H1 (cell line): Measurements from ENCODE around the gene FAM174B. TPM values are rescaled to one million over a fixed set of nuclear protein-coding genes. Genes with fewer than 3 reads are reported as not detected.

Experiments
- CTCF ChIA-PET: fragments of 300-600 bp; sonication (Branson Sonifier 250); formaldehyde crosslinking; loops from one replicate; lab custom pipeline; 2021; ENCODE audit not compliant: partially characterized antibody; lab: Charles Lee
- POLR2A ChIA-PET: fragments of 300-600 bp; sonication (Branson Sonifier 250); formaldehyde crosslinking; loops from one replicate; lab custom pipeline; 2021; ENCODE audit warnings: inconsistent platforms; ENCODE audit not compliant: partially characterized antibody; lab: Charles Lee
- DNase-seq, 2 experiments: peaks; one replicate each; pipeline versions ENCODE4 v3.0.0 to v3.0.0-alpha.2; 2010 to 2022; ENCODE audit warnings: low spot score in 2 of 2, low read depth in 1 of 2, mixed read lengths in 1 of 2
- FAIRE-seq: peaks from 2 replicates; lab custom pipeline; 2011; peaks lifted over from hg19 to GRCh38; lab: Jason Lieb, UNC
- H2AFZ ChIP-seq: 2 replicates; pipeline ENCODE4 v1.8.1; 2012; ENCODE audit warnings: low read length, inconsistent platforms
- H2AK5ac ChIP-seq: 2 replicates; pipeline ENCODE4 v1.6.1; 2013; ENCODE audit warnings: low read depth, low read length
- H2BK120ac ChIP-seq: replicated peaks from 2 replicates; pipeline ENCODE3; 2013; ENCODE audit warnings: low read depth, low read length, inconsistent platforms
- H2BK12ac ChIP-seq: 2 replicates; pipeline ENCODE4 v1.6.1; 2013; ENCODE audit warnings: low read depth, low read length
- H2BK15ac ChIP-seq: 2 replicates; pipeline ENCODE4 v1.6.1; 2013; ENCODE audit warnings: low read length
- H2BK20ac ChIP-seq: 2 replicates; pipeline ENCODE4 v1.6.1; 2013; ENCODE audit warnings: low read length
- H2BK5ac ChIP-seq: 2 replicates; pipeline ENCODE4 v1.6.1; 2013; ENCODE audit warnings: low read depth, low read length
- H3K14ac ChIP-seq: 2 replicates; pipeline ENCODE4 v1.6.1; 2013; ENCODE audit warnings: inconsistent platforms; ENCODE audit not compliant: insufficient read length
- H3K18ac ChIP-seq: 2 replicates; pipeline ENCODE4 v1.6.1; 2013; ENCODE audit warnings: low read length; ENCODE audit errors: extremely low read depth
- H3K23ac ChIP-seq: 2 replicates; pipeline ENCODE4 v1.6.1; 2013; ENCODE audit warnings: inconsistent platforms; ENCODE audit not compliant: insufficient read length
- H3K23me2 ChIP-seq: 2 replicates; pipeline ENCODE4 v1.6.1; 2013; ENCODE audit warnings: low read depth, low read length
- H3K27ac ChIP-seq: 2 replicates; pipeline ENCODE4 v1.6.1; 2011; ENCODE audit warnings: low read depth, low read length, inconsistent platforms
- H3K27me3 ChIP-seq, 4 experiments: replicated peaks in 1 of 4; 1 replicate in 1 of 4; 2 replicates in 3 of 4; pipeline versions ENCODE4 v1.6.1 to v1.8.1; 2011 to 2013; ENCODE audit warnings: low read length in 3 of 4, mild to moderate bottlenecking in 3 of 4, inconsistent platforms in 2 of 4, mixed read lengths in 2 of 4, moderate library complexity in 1 of 4; ENCODE audit not compliant: control insufficient read depth in 3 of 4, insufficient read depth in 3 of 4; ENCODE audit errors: extremely low read depth in 1 of 4
- H3K36me3 ChIP-seq, 4 experiments: 2 replicates each; pipeline versions ENCODE4 v1.6.1 to v1.8.1; 2011 to 2013; ENCODE audit warnings: mild to moderate bottlenecking in 4 of 4, low read length in 3 of 4, moderate library complexity in 2 of 4, control low read depth in 1 of 4, inconsistent platforms in 1 of 4; ENCODE audit not compliant: insufficient read depth in 4 of 4, control insufficient read depth in 2 of 4
- H3K4ac ChIP-seq: replicated peaks from 2 replicates; pipeline ENCODE3; 2013; ENCODE audit warnings: low read length, low read depth, mixed read lengths, inconsistent platforms; ENCODE audit not compliant: insufficient read length
- H3K4me1 ChIP-seq, 4 experiments: replicated peaks in 1 of 4; 1 replicate in 1 of 4; 2 replicates in 3 of 4; pipeline versions ENCODE4 v1.6.1 to v1.8.1; 2011 to 2013; ENCODE audit warnings: low read length in 3 of 4, inconsistent platforms in 2 of 4, mixed read lengths in 1 of 4; ENCODE audit not compliant: insufficient read depth in 4 of 4, control insufficient read depth in 3 of 4
- H3K4me2 ChIP-seq, 2 experiments: 2 replicates each; pipeline versions ENCODE4 v1.6.1 to v1.8.1; 2011 to 2013; ENCODE audit warnings: low read depth in 2 of 2, low read length in 2 of 2, control low read depth in 1 of 2, inconsistent platforms in 1 of 2, mild to moderate bottlenecking in 1 of 2; ENCODE audit not compliant: insufficient read depth in 1 of 2
- H3K4me3 ChIP-seq, 4 experiments: fragments of 200-600, 300-600 bp in 1 of 4; sonication (generic), shearing (Covaris generic), sonication (Bioruptor Twin) in 1 of 4; 2 replicates each; pipeline versions ENCODE4 v1.5.1 to v1.8.1; 2011 to 2016; ENCODE audit warnings: low read length in 4 of 4, low read depth in 3 of 4, control low read depth in 2 of 4, inconsistent platforms in 2 of 4, mild to moderate bottlenecking in 2 of 4, mixed read lengths in 1 of 4, moderate library complexity in 1 of 4; ENCODE audit not compliant: insufficient read depth in 2 of 4; ENCODE audit errors: extremely low read depth in 1 of 4
- H3K56ac ChIP-seq: replicated peaks from 2 replicates; pipeline ENCODE3; 2013; ENCODE audit warnings: low read depth, mild to moderate bottlenecking, mixed read lengths, low read length, inconsistent platforms; ENCODE audit not compliant: insufficient read length
- H3K79me1 ChIP-seq: 2 replicates; pipeline ENCODE4 v1.6.1; 2013; ENCODE audit warnings: low read depth, low read length, control low read depth
- H3K79me2 ChIP-seq, 2 experiments: 2 replicates each; pipeline versions ENCODE4 v1.6.1 to v1.8.1; 2012 to 2013; ENCODE audit warnings: low read length in 2 of 2, mild to moderate bottlenecking in 2 of 2, inconsistent platforms in 1 of 2; ENCODE audit not compliant: insufficient read depth in 2 of 2, control insufficient read depth in 1 of 2
- H3K9ac ChIP-seq, 4 experiments: replicated peaks in 1 of 4; 1 replicate in 1 of 4; 2 replicates in 3 of 4; pipeline versions ENCODE4 v1.6.1 to v1.8.1; 2011 to 2013; ENCODE audit warnings: low read depth in 3 of 4, low read length in 3 of 4, control low read depth in 2 of 4, mild to moderate bottlenecking in 2 of 4, moderate library complexity in 2 of 4, inconsistent platforms in 1 of 4; ENCODE audit errors: extremely low read depth in 1 of 4
- H3K9me3 ChIP-seq, 2 experiments: 2 replicates each; pipeline versions ENCODE4 v1.6.1 to v1.8.1; 2012 to 2013; ENCODE audit warnings: mild to moderate bottlenecking in 2 of 2, moderate library complexity in 2 of 2, control low read depth in 1 of 2, inconsistent platforms in 1 of 2, low read depth in 1 of 2, low read length in 1 of 2, mixed read lengths in 1 of 2; ENCODE audit not compliant: insufficient read depth in 2 of 2
- H4K20me1 ChIP-seq, 2 experiments: replicated peaks in 1 of 2; 2 replicates each; pipeline versions ENCODE3 to v1.8.1; 2011 to 2013; ENCODE audit warnings: inconsistent platforms in 2 of 2, low read length in 2 of 2, mild to moderate bottlenecking in 1 of 2; ENCODE audit not compliant: insufficient read depth in 2 of 2, control insufficient read depth in 1 of 2
- H4K5ac ChIP-seq: 2 replicates; pipeline ENCODE4 v1.6.1; 2013; ENCODE audit warnings: low read length, low read depth, mixed read lengths, inconsistent platforms; ENCODE audit not compliant: insufficient read length
- H4K8ac ChIP-seq: 2 replicates; pipeline ENCODE4 v1.8.0; 2013; ENCODE audit warnings: mild to moderate bottlenecking, moderate library complexity, low read length, inconsistent platforms; ENCODE audit not compliant: insufficient read depth; ENCODE audit errors: extremely low read depth
- H4K91ac ChIP-seq: replicated peaks from 2 replicates; pipeline ENCODE3; 2013; ENCODE audit warnings: low read length, mixed read lengths, inconsistent platforms; ENCODE audit not compliant: insufficient read length
- EGR1 ChIP-seq: IDR thresholded peaks from 2 replicates; pipeline ENCODE4 v1.6.1; 2011; ENCODE audit warnings: low read depth, low read length, borderline replicate concordance
- RNF2 ChIP-seq: fragments of 200-900, 300-1000 bp; sonication (generic); IDR thresholded peaks from 2 replicates; pipeline ENCODE4 v1.7.1; 2016; ENCODE audit warnings: borderline replicate concordance, low read depth, mild to moderate bottlenecking, antibody characterized with exemption, low read length; ENCODE audit not compliant: poor library complexity, severe bottlenecking; ENCODE audit errors: missing control alignments
- SP2 ChIP-seq: IDR thresholded peaks from 2 replicates; pipeline ENCODE4 v1.6.1; 2012; ENCODE audit warnings: mild to moderate bottlenecking, low read length, inconsistent platforms
- SRF ChIP-seq: IDR thresholded peaks from 2 replicates; pipeline ENCODE4 v1.6.1; 2011; ENCODE audit warnings: mild to moderate bottlenecking, low read depth, low read length, moderate library complexity
- SUZ12 ChIP-seq: fragments of 200-600 bp; sonication (generic); IDR thresholded peaks from 2 replicates; pipeline ENCODE4 v1.6.1; 2012; ENCODE audit warnings: mild to moderate bottlenecking, inconsistent platforms, low read length, moderate library complexity, mixed read lengths
- ZNF274 ChIP-seq: IDR thresholded peaks from 2 replicates; pipeline ENCODE4 v1.7.0; 2012; ENCODE audit warnings: low read length, borderline replicate concordance; ENCODE audit errors: extremely low read depth
- WGBS, 2 experiments: shearing (Covaris generic) in 1 of 2; methylation state at CpG; one replicate each; pipeline versions ENCODE4 v1.1.6 to v1.1.7; 2013 to 2015; ENCODE audit warnings: low lambda C conversion rate in 2 of 2, mixed read lengths in 2 of 2, inconsistent platforms in 1 of 2, low coverage in 1 of 2, missing lambda C conversion rate in 1 of 2; ENCODE audit not compliant: insufficient replicate concordance in 2 of 2, insufficient coverage in 1 of 2, insufficient read length in 1 of 2; ENCODE audit errors: extremely low coverage in 1 of 2, missing lambda C conversion rate in 1 of 2; 5-methylcytosine and 5-hydroxymethylcytosine counted together
- polyA plus RNA-seq, 7 experiments: library from polyadenylated mRNA; depleted of rRNA in 3 of 7; stranded (reverse) in 5 of 7; unstranded in 2 of 7; fragments of >200 nt in 5 of 7; fragments of 200-250 nt in 2 of 7; gene quantifications; 1 replicate in 5 of 7; 2 replicates in 1 of 7; 4 replicates in 1 of 7; pipeline versions ENCODE4 v1.2.1 to v1.2.3, GENCODE V29; 2011 to 2013; ENCODE audit warnings: missing spikeins in 2 of 7, mixed read lengths in 2 of 7
- total RNA-seq: library from RNA; stranded (reverse); fragmentation: NEBNext Ultra II Directional; extraction: Animal tissue kit (Norgen Biotek cat#: 25700); gene quantifications from 2 replicates; pipeline ENCODE4 v1.2.1, GENCODE V29; 2021

The FAM174B gene
- total and polyA plus RNA-seq, 2 of the 8 experiments (the other 6 are each of a cell fraction or from before 2014, with no cell fraction given): 9.3 to 35.2 TPM

GRCh38 chr15:92638291-92638708, 17.3 kb downstream of the FAM174B start:
- H3K36me3 ChIP-seq: no peaks in the 10 kb centered on the region
- H3K79me1 ChIP-seq: peaks cover 10% of the 10 kb centered on the region
- no peaks in the 10 kb centered on the region; a peak in 1 of 4 replicates for H3K9me3 ChIP-seq
- no peak overlapping the region for H3K27ac ChIP-seq
- no peak overlapping the region for H3K14ac ChIP-seq
- H3K4ac ChIP-seq: no peak overlapping the region
- WGBS, 2 experiments: 90% methylated on average over 9 of the region's 9 CpGs; no CpG with 5 or more reads in 1 of the 2 experiments
- no peak overlapping the region for H4K8ac ChIP-seq
- H3K18ac ChIP-seq: peak overlapping the region; percentile 85; the same call in 1 of the 2 replicates
- ChIA-PET CTCF (no interaction called here), POLR2A (interaction anchor here (1.5 kb wide), 1 partner anchor 13 kb away, joined by 3 read pairs; no protein-coding TSS in a partner anchor)
- H2BK15ac ChIP-seq: no peak overlapping the region; the same call in 1 of the 2 replicates
- peaks cover 0 to 9% (median 6%) of the 10 kb centered on the region in 4 experiments; a peak in 4 of 7 replicates for H3K4me1 ChIP-seq
- 0 out of 2 replicates have a peak overlapping the region, but pooled peaks have one; percentile 92 for H2BK5ac ChIP-seq
- peak overlapping the region; percentile 96; the same call in 1 of the 2 replicates for H2BK12ac ChIP-seq
- no peak overlapping the region for H2BK20ac ChIP-seq
- H4K20me1 ChIP-seq: no peaks in the 10 kb centered on the region
- no peak overlapping the region for H3K23ac ChIP-seq
- peak overlapping the region; percentile 99 for H2AK5ac ChIP-seq
- no peak overlapping the region for H3K56ac ChIP-seq
- 0 out of 2 replicates have a peak, but pooled peaks cover 2% of the 10 kb centered on the region for H3K23me2 ChIP-seq
- no peak overlapping the region for H4K5ac ChIP-seq
- H3K4me3 ChIP-seq: no peak overlapping the region
- DNase-seq (no peak), FAIRE-seq (no peak)
- H4K91ac ChIP-seq: peak overlapping the region; percentile 20
- no peak overlapping the region for H2AFZ ChIP-seq
- no peak overlapping the region for H3K4me2 ChIP-seq
- H3K9ac ChIP-seq: no peak overlapping the region
- peaks cover 0 to 32% of the 10 kb centered on the region in 2 experiments; a peak in 2 of 4 replicates for H3K79me2 ChIP-seq
- H3K27me3 ChIP-seq: no peaks in the 10 kb centered on the region
- peak overlapping the region; percentile 66 for H2BK120ac ChIP-seq
- TF ChIP-seq SRF (no peak), EGR1 (no peak), ZNF274 (no peak), SUZ12 (no peak), SP2 (no peak), RNF2 (no peak)
